ENCODE data around the gene GSTM2.

Gene GSTM2

DNA sequence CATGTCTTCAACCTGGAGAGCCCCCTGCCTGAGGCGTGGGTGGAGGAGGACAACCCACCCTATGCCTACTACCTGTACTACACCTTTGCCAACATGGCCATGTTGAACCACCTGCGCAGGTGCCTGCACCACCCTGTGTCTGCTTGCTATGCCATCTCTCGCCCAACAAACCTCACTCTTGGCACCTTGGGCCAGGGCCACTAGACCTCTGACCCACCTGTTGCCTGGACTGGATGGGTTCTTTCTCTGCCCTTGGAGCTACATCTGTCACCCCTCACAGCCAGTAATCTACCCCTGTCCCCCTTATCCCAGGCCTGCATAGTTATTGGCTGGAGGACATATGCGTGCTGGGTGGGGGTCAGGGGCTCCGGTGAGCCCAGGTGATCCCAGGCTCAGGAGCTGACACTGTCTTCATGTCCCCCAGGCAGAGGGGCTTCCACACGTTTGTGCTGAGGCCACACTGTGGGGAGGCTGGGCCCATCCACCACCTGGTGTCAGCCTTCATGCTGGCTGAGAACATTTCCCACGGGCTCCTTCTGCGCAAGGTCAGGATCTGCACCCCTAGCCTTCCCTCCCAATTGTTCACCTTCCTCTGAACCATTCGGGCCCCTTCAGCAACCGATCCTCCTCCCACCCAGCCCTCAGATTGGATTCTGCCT lies 38.4 kb upstream of the GSTM2 start:
- no peak for DNase-seq (ENCODE audit: low read depth in 1 of 2, low spot score in 1 of 2)

DNA sequence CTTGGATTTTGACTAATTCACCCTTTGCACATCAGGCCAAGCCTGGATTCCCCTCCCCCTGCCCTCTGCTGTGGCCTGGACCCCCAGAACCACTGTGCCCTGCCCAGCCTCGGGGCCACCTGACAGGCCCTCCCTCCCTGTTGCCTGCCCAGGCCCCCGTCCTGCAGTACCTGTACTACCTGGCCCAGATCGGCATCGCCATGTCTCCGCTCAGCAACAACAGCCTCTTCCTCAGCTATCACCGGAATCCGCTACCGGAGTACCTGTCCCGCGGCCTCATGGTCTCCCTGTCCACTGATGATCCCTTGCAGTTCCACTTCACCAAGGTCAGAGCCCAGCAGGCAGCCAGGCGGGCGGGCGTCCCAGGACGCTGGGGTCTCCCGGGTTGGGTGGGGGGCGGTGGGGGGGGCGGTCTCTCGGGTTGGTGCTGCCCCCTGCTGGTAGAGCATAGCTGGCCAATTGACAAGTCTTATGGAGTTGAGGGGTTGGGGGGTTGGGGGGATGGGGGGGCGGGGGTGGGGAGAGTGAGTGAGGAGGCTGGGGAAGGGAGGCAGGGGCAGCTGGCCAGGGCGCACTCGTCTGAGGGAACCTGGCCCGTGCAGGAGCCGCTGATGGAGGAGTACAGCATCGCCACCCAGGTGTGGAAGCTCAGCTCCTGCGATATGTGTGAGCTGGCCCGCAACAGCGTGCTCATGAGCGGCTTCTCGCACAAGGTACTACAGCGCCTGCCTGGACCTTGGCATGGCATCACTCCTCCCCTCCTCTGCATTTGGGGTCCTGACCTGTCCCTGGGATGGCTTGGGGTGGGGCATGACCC lies 37.6 kb upstream of the GSTM2 start:
- peak in 1 of 2 donors; percentile 21 for DNase-seq (ENCODE audit: low read depth in 1 of 2, low spot score in 1 of 2)

DNA sequence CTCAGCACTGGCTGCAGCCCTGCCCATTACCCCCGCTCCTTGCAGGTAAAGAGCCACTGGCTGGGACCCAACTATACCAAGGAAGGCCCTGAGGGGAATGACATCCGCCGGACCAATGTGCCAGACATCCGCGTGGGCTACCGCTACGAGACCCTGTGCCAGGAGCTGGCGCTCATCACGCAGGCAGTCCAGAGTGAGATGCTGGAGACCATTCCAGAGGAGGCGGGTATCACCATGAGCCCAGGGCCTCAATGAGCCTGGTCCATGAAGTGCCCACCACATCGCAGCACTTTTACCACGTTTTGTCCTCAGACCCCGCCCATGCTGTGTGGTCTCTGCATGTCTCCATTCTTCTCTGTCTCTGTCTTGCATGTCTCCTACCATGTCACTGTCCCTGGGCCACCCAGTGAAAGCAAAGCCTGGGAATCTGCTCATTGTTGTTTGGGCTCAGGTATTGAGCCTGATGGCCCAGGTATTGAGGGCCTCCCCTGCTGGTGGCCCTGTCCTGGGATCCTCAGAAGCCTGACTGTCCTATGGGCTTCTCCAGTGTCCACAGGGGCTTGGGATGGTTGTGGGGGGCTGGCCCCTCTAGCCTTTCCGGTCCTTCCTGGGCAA lies 36.9 kb upstream of the GSTM2 start:
- no peak for DNase-seq (ENCODE audit: low read depth in 1 of 2, low spot score in 1 of 2)

DNA sequence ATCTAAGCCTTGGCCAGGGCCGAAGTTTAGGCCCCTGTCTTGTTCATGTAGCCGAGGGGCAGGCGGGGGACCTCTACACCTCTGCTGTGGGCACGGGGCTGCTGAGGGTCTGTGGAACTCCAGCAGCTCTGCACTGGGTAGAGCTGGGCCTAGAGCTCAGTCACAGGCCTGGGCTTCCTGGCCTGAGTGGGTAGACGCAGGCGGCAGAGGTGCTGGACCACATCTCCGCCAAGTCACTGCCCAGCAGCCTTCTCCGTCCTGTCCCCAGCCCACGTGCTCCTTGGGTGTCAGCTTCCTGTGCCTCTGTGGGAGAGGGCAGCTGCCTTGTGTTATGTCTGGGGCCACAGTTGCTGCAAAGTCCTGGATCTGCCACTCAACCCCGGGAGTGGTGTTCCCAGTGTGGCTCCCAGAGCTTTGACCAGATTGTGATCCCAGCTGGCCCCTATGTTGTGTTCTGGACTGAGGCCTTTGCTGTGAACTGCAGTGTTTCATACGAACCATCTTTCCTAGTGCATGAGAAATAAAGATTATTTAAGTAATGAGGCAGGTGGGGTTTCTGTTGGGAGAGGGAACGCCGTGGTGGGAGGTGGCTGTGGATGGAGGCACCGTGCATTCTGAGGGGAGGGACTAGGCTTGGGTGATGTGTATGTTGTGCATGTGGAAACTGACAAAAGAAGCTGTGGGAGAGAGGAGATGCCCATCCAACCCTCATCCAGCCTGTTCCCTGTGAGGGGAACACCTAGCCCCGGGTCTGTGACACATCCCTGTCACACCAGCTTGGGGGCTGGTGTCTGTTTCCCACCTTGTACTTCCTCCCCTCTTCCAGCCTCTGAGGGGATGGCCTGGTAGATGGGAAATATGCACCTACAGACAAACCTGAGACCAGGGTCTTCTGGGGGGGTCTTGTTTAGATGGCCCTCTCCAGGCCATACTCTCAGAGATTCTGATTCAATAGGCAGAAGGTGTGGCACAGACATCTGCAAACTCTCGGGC lies 36.0 kb upstream of the GSTM2 start:
- no peak for DNase-seq (ENCODE audit: low read depth in 1 of 2, low spot score in 1 of 2)

DNA sequence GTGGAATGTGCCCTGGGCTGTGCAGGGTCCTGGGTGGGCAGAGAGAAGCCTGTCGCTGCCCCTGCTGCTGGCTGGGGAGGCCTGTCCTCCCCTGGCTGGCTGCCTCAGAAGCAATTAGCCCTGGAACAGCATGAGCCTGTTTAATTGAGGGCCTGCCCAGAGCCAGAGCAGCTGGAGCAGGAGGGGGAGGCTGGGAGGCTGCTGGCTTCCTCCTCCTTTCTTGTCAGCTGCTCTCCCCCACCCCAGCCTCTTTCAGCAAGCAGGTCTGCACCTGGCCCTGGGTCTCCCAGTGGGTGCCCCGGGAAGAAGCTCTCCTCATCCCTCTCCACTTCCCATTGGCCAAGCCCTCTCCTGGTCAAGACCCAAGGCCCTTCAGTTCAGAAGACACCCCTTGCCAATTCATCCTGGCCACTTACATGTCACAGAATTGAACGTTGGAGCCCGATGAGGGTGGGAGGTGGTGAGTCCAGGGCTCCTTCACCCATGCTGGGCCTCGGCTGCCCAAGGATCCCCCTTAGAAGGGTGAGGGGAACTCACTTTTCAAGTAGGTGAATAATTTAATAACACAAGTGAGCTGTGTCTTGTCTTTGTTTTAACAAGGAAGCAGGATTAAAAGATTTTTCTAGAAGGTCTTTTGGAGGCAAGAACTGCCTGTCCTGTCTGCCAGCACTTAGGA lies 35.0 kb upstream of the GSTM2 start:
- DNase-seq (ENCODE audit: low read depth in 1 of 2, low spot score in 1 of 2) = no peak

DNA sequence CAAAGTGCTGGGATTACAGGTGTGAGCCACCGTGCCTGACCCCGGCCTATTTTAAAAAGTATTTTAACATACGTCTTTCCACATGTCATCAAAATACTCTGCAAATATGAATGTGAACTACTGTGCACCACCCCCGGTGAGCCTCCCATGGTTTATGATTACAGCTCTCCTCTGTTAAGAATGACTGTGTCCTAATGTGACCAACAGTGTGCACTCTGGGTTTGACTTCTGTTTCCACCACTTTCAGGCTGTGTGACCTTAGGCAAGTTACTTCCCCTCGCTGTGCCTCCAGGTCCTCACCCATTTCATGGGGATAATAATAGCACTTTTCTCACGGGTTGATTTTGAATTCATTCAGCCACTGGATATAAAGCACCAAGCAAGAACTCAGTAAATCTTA lies 33.6 kb upstream of the GSTM2 start:
- no peak for DNase-seq (ENCODE audit: low read depth in 1 of 2, low spot score in 1 of 2)

DNA sequence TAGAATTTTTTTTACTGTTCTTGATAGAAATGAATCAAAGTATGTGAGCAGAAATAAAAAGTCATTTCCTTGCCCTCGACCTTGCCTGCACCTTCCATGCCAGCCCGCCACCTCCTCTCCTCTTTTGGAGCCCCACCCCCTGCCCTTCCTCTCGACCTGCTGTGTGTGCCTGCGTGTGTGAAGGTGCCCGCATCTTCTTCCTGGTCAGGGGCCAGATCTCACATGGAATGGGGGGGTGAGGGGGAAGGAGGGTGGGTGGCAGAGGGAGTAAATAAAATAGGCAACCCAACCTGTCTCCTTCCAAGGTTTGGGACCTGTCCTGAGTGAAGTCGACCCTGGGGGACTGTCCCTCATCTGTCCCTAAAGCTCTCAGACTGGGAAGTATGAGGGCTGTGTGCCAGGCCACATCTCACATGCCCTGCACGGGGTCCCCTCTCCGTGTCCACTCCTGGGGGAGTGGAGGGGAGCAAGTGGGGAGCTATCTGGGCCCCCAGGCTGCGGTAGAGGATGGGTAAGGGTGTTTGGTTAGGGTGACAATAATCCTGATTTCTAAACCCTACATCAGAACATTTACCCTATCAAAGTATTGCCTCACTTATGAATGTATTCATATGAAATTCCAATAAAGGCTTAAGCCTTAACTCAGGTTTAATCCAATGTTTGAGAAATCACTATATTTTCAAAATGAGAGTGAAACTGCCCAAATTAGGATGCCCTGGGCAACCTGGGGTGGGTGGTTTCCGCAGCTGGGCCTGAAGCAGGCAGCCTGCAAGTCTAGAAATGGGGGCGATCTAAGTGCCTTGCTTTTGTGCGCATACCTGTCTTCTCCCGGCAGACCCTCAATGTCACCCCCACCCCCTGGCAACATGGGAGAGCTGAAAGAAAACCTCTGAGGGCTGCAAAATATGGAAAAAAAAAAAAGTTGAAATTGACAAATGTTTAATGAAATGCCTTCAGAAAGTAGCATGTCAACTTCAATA lies 32.8 kb upstream of the GSTM2 start:
- no peak for DNase-seq (ENCODE audit: low read depth in 1 of 2, low spot score in 1 of 2)

DNA sequence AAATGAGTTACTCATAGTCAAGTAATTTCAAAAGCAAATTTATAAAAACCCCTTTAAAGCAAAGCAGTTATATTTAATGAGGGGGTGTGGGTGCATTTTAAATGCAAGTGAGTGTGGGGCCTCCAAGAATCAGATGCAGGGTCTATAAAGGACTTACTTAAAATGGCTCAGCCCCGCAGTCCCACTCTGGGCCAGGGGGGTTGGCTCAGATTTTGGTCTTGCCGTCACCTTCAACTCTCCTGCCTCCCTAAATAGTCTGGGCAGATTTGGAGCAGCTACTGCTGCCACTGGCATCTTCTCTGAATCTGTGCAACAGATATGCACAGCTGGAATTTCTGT lies 32.0 kb upstream of the GSTM2 start:
- no peak for DNase-seq (ENCODE audit: low read depth in 1 of 2, low spot score in 1 of 2)

DNA sequence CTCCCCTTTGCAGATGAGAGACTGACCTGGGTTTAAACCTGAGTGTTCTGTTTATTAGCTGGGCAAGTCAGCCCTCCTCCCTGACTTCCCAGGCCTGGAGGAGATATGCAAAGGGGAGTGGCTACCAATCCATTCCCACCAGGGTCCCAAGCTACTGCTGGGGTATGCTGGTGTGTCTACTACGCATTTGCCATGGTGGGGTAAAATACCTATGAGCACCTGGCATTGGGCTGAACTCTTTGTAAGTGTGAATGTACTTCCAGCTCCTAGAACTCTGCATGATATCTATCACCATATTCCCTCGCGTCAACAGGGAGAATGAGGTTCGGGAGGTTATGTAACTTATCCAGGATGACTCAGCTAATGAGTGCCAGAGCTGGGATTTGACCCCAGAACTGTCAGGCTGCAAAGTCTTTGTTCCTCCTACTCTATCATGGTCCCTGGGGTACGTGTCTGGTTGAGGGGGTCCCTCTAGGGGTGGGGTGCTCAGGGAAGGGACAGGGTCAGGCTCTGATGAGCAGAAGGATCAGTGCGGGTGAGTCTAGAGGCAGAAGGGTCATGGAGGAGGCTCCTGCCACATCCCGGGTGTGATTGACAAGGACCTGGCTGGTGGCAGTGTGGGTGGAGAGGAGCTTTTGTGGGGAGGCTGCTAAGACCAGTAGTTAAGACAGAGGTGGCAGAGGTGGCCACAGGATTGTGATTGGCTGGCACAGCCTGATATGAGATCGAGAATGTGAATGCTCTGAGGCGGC lies 31.5 kb upstream of the GSTM2 start:
- DNase-seq (ENCODE audit: low read depth in 1 of 2, low spot score in 1 of 2) = no peak

DNA sequence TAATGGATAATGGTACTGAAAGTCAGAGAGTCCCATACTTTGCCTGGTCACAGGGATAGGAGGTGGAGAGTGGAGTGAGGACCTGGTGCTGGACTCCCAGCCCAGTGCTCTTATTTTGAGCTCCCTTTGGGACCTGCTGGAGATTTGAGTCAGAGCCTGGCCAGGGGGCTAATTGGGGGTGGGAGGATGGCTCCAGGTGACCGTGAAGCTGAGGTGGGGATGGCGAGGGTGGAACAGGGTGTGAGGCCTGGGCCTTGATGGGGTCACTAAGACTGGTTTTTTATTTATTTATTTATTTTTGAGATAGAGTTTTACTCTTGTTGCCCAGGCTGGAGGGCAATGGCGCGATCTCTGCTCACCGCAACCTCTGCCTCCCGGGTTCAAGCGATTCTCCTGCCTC lies 30.4 kb upstream of the GSTM2 start:
- no peak for DNase-seq (ENCODE audit: low read depth in 1 of 2, low spot score in 1 of 2)

DNA sequence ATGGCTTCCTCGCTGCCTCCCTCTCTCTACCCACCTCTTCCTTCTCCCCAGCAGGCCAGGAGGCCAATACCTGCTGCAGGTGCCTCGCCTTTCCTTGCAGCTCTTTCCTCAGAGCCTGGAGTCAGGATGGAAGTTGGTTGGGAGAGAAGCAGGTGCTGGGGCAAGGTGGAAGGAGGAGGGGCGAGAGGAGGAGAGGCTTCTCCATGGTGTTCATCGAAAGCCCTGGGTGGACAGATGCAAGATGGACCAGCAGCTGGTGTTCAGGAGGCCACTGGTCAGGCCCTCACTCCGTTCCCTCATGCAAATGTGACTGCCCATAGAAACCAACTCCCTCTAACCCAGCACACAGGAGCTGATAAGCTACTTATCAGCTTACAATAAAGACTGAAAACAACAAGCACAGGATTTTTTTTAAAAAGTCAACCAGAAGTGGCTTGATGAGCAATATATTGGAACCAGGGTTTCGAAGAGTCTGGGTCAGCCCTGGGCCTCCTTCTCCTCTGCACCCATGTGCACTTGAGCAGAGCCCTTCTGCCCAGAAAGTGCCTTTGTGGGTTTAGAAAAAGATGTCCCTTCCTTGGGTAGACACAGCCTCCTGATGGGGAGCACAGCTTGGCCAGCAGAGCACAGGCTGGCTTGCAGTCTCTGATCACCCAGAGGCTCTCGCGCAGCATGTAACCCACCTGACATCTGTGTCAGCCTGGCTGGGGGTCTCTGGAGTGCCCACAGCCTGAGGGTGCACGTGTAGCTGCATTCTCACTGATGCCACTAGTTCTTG lies 28.6 kb upstream of the GSTM2 start:
- no peak for DNase-seq (ENCODE audit: low read depth in 1 of 2, low spot score in 1 of 2)

DNA sequence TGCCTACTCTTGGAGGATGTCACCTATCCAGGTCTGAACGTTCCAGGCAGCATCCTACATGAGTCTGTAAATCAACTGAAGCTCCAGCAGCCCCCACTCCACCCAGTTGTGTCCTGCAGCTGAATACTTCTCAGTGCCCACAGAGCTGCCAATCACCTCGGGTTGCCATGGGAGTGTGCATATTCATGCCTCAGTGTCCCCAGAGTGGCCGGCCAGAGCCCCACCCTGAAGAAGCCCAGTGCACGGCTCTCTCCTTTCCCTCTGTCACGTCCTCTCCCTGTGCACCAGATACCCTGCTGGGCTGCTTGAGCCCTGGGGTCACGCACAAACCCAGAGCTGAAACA lies 28.0 kb upstream of the GSTM2 start:
- DNase-seq (ENCODE audit: low read depth in 1 of 2, low spot score in 1 of 2) = no peak

DNA sequence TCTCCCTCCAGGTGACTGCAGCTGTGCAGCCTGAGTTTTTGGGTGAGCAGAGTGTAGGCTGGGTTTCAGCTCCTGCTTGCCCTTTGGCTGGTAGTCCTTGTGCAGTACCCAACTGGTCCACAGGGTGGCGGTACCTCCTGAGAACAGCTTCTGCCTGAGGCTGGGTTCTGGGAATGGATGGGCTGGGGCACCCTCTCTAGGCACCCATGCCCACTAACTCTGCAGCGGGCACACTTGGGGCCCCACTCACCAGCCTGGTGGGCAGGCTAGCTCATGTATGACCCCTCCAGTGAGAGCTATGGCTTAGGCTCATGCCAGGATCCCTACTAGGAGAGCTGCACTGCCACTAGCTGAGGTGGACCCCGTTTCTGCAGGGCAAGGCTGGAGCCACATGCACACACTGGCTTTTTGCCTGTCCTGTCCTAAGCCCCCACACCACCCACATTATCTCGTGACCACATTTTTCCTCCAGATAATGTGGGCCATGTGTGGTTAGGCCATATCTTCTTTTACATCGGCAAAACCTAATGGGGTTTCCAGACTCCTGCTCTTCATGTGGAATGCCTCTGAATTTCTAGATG lies 27.5 kb upstream of the GSTM2 start:
- peak; percentile 77 to 90 for DNase-seq (ENCODE audit: low read depth in 1 of 2, low spot score in 1 of 2)

DNA sequence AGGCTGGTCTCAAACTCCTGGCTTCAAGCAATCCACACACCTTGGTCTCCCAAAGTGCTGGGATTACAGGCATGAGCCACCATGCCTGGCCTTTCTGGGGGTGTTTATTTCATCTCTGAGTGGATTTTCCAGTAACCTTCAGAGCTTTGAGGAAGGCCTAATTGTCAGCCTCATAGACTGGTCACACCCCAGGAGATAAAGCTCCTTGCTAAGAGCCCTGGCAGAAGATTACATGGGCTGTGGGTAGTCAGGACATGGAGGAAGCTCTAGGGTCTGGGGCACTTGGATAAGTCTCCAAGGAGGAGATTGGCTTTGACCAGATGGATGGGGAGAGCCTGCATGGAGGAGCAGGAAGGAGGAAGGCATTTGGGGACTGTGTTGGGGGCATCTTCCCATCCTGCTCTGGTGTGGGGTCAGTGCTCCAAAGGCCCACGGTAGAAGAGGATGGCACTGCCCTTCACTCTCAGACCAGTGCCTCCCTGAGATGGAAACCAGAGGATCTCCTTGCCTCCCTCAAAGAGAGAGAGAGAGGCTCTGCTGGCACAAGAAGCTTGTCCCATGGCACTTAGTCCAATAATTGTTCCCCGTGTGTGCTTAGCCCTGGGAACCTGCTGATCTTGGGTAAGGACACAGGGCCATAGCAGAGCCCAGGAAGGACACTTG lies 26.6 kb upstream of the GSTM2 start:
- DNase-seq (ENCODE audit: low read depth in 1 of 2, low spot score in 1 of 2) = no peak

DNA sequence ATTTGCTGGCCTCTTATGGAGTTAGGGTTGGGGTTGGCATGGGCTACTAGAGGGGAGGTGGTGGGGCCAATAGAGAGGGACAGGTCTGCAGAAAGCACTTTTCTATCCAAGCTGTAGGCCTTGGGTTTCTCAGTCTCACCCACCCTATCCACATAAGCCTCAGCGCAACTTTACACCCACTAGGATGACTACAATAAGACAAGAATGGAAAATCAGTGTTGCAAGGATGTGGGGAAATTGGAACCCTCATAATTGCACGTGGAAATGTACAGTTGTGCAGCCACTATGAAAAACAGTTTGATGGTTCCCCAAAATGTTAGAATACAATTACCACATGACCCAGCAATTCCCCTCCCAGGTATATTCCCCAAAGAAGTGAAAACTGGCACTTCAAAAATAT lies 26.0 kb upstream of the GSTM2 start:
- no peak for DNase-seq (ENCODE audit: low read depth in 1 of 2, low spot score in 1 of 2)

DNA sequence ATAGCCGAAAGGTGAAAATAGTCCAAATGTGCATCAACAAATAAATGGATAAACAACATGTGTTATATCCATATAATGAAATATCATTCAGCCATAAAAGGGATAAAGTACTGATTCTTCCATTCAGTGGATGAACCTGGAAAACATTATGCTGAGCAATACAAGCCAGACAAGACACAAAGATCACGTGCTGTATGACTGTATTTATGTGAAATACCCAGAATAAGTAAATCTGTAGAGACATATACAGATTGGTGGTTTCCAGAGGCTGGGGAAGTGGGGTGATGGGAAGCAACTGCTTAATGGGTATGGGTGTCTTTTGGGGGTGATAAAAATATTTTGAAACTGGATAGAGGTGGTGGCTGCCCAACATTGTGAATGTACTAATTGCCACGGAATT lies 25.2 kb upstream of the GSTM2 start:
- DNase-seq (ENCODE audit: low read depth in 1 of 2, low spot score in 1 of 2) = no peak

Measured in stimulated activated CD4-positive, alpha-beta T cell treated with anti-CD3 and anti-CD28 coated beads, Interleukin-15, amount 100 ng/mL, for 1 hour (primary cell).